HFF-Myc (cell line): ENCODE results near the gene CYP26A1.

Source experiments
- DNase-seq: peaks from one replicate; pipeline ENCODE4 v3.0.0-alpha.2; 2011; ENCODE audit warnings: low read depth; ENCODE audit errors: extremely low read depth
- H3K4me3 ChIP-seq: replicated peaks from 2 replicates; pipeline ENCODE4 v1.5.1; 2011; ENCODE audit warnings: low read depth, mild to moderate bottlenecking, control low read depth, low read length
- CTCF ChIP-seq: IDR thresholded peaks from 2 replicates; pipeline ENCODE4 v1.5.1; 2012; ENCODE audit warnings: mild to moderate bottlenecking, low read depth, low read length, control low read depth; ENCODE audit errors: missing control alignments

CYP26A1 gene

GRCh38 chr10:93032809-93033137 lies 40.9 kb upstream of the CYP26A1 start:
- TF ChIP-seq CTCF, result no peak
- no peak overlapping the region for H3K4me3 ChIP-seq
- DNase-seq, result no peak

GRCh38 chr10:93034426-93034825 lies 39.3 kb upstream of the CYP26A1 start:
- no peak for DNase-seq
- no peak for TF ChIP-seq CTCF
- H3K4me3 ChIP-seq, result no peak overlapping the region

GRCh38 chr10:93039110-93039509 lies 34.6 kb upstream of the CYP26A1 start:
- no peak for DNase-seq
- H3K4me3 ChIP-seq, result no peak overlapping the region
- TF ChIP-seq CTCF, result no peak

GRCh38 chr10:93039721-93040120 lies 34.0 kb upstream of the CYP26A1 start:
- TF ChIP-seq CTCF, result peak; percentile 37
- no peak for DNase-seq
- H3K4me3 ChIP-seq, result no peak overlapping the region

GRCh38 chr10:93054486-93054885 lies 19.2 kb upstream of the CYP26A1 start:
- TF ChIP-seq CTCF, result no peak
- no peak for DNase-seq
- no peak overlapping the region for H3K4me3 ChIP-seq

GRCh38 chr10:93058139-93058538 lies 15.6 kb upstream of the CYP26A1 start:
- no peak overlapping the region for H3K4me3 ChIP-seq
- DNase-seq, result no peak
- TF ChIP-seq CTCF, result no peak

GRCh38 chr10:93059975-93060886 lies 13.5 kb upstream of the CYP26A1 start, which contains the start of gene CYP26C1:
TSS of gene CYP26C1 (plus strand) at chr10:93060798. CDS start at chr10:93061264, 466 bp downstream.
- no peak for TF ChIP-seq CTCF
- DNase-seq, result no peak
- H3K4me3 ChIP-seq, result no peak within 1 kb of the TSS
